Renal cortex interstitium (tissue), 15 donors: Measurements from ENCODE around the gene OR6C3. TPM values are rescaled to one million over a fixed set of nuclear protein-coding genes. Genes with fewer than 3 reads are reported as not detected.
"Not testable (repeated sequence)": the region's sequence is repeated elsewhere in the genome, so short reads cannot be mapped to it uniquely, and the experiment has no call there.

Experiments
- DNase-seq, 11 donors: peaks; one replicate each; pipeline ENCODE4 v3.0.0-alpha.2; 2013; ENCODE audit warnings: low read depth in 9 of 11, low spot score in 4 of 11; ENCODE audit errors: extremely low read depth in 1 of 11
- long read RNA-seq, 16 experiments: transcript quantifications; one replicate each; lab custom pipeline, GENCODE V29; 2026
- polyA plus RNA-seq, 3 donors: library from polyadenylated mRNA; unstranded; fragments of 120-200 nt; gene quantifications; one replicate each; pipeline ENCODE4 v1.2.1, GENCODE V29; 2013; ENCODE audit not compliant: insufficient read length in 3 of 3

Gene OR6C3
- not detected for polyA plus RNA-seq
- long read RNA-seq, donor 1: 0 reads
- long read RNA-seq, donor 2: 0 reads
- long read RNA-seq, donor 3: 0 reads
- long read RNA-seq, donor 4: 0 reads
- long read RNA-seq, donor 5: 0 reads
- long read RNA-seq, donor 6: 0 reads
- long read RNA-seq, donor 7: 0 reads
- long read RNA-seq, donor 8: 0 reads
- long read RNA-seq, donor 9: 0 reads
- long read RNA-seq, donor 10: 0 reads
- long read RNA-seq, donor 11: 0 reads
- long read RNA-seq, donor 12: 0 reads
- long read RNA-seq, donor 13: 0 reads
- long read RNA-seq, donor 14: 0 reads
- long read RNA-seq, donor 15: 0 reads
- long read RNA-seq, donor 16: 0 reads

GRCh38 chr12:55330446-55330845 lies at the start of gene OR6C3:
TSS of gene OR6C3 (plus strand) at chr12:55330746. CDS start at chr12:55331701, 955 bp downstream.
- DNase-seq: no peak

- no peak for DNase-seq
Measured at GRCh38 chr12:55280991-55281390, 49.6 kb upstream of the OR6C3 start.

GRCh38 chr12:55289999-55290398 lies 40.5 kb upstream of the OR6C3 start:
- DNase-seq: no peak

- no peak for DNase-seq
Measured at GRCh38 chr12:55296469-55296868, 34.1 kb upstream of the OR6C3 start, which contains the start of gene OR6C6. TSS of gene OR6C6 (minus strand) at chr12:55296569. CDS start at chr12:55295232, 1,337 bp downstream.

- no peak for DNase-seq
Measured at GRCh38 chr12:55314043-55314442, 16.5 kb upstream of the OR6C3 start, which contains the start of gene OR6C1. TSS of gene OR6C1 (plus strand) at chr12:55314343. CDS start at chr12:55320600, 6,257 bp downstream.

- DNase-seq: no peak
Measured at GRCh38 chr12:55320201-55320600, 10.3 kb upstream of the OR6C3 start.

GRCh38 chr12:55325801-55326200 lies 4.7 kb upstream of the OR6C3 start:
- DNase-seq: not testable (repeated sequence)

GRCh38 chr12:55336002-55336401 lies 5.5 kb downstream of the OR6C3 start:
- no peak for DNase-seq

GRCh38 chr12:55355338-55355737 lies 24.8 kb downstream of the OR6C3 start:
- not testable (repeated sequence) for DNase-seq

- no peak for DNase-seq
Measured at GRCh38 chr12:55362675-55363074, 32.1 kb downstream of the OR6C3 start, which contains the start of gene OR6C75. TSS of gene OR6C75 (plus strand) at chr12:55362975. CDS start at chr12:55365111, 2,136 bp downstream.

- no peak for DNase-seq
Measured at GRCh38 chr12:55365086-55365485, 34.5 kb downstream of the OR6C3 start.

- DNase-seq: no peak
Measured at GRCh38 chr12:55372521-55372920, 42.0 kb downstream of the OR6C3 start.

Other genes with a start within 250 kb of the OR6C3 start
- not detected for gene OR9K2, start 204.3 kb upstream of the OR6C3 start, polyA plus RNA-seq
- not detected for gene OR10A7, start 109.7 kb upstream of the OR6C3 start, polyA plus RNA-seq
- gene OR6C74, start 86.1 kb upstream of the OR6C3 start, polyA plus RNA-seq: not detected
- gene OR6C6, start 34.2 kb upstream of the OR6C3 start, polyA plus RNA-seq: not detected
- not detected for gene OR6C1, start 16.4 kb upstream of the OR6C3 start, polyA plus RNA-seq
- under 1 TPM in 1 of 3 donors, not detected in 2; 0.11 TPM for gene OR6C75, start 32.2 kb downstream of the OR6C3 start, polyA plus RNA-seq
- not detected for gene OR6C65, start 69.8 kb downstream of the OR6C3 start, polyA plus RNA-seq
- not detected for gene OR6C76, start 95.5 kb downstream of the OR6C3 start, polyA plus RNA-seq
- not detected for gene OR6C2, start 113.3 kb downstream of the OR6C3 start, polyA plus RNA-seq
- not detected for gene OR6C70, start 139.4 kb downstream of the OR6C3 start, polyA plus RNA-seq
- gene OR6C68, start 161.6 kb downstream of the OR6C3 start, polyA plus RNA-seq: not detected
- not detected for gene OR6C4, start 218.9 kb downstream of the OR6C3 start, polyA plus RNA-seq
- gene OR2AP1, start 241.7 kb downstream of the OR6C3 start, polyA plus RNA-seq: not detected